ENCODE measurements around the gene TLCD1. TPM values are rescaled to one million over a fixed set of nuclear protein-coding genes. Genes with fewer than 3 reads are reported as not detected.

The TLCD1 gene
- total RNA-seq, 1 experiment from 2014 or later: 2.1 TPM

DNA sequence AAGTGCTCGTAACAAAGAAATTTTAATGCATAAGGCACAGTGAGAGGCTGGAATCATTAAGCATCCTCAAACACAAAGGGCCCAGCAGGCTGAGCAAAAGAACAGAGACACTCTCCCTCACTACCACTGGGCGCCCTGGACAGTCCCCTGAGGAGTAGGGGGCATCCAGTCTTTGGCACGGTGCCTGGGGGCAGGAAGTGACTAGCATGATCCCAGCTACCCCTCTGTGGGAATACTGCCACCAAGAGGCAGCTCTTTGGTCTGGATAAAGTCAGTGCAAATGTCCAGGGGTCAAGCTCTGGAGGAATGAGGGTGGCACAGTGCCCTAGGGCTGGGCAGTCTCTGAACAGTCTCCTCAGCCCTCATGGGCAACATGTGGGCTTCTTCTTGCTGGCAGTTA lies 11.8 kb downstream of the TLCD1 start:
- H3K79me2 ChIP-seq (ENCODE audit: low read length): no peaks in the 10 kb centered on the region
- no peaks in the 10 kb centered on the region for H3K9me2 ChIP-seq (replicated peaks; ENCODE audit: insufficient read depth, low read length)
- no peak for DNase-seq
- H3K4me2 ChIP-seq (ENCODE audit: low read depth, low read length, poor library complexity, severe bottlenecking): no peak overlapping the region
- no peaks in the 10 kb centered on the region for H3K36me3 ChIP-seq (ENCODE audit: insufficient read depth, low read length)
- no peaks in the 10 kb centered on the region for H4K20me1 ChIP-seq (ENCODE audit: insufficient read depth, low read depth, low read length)
- H3K4me3 ChIP-seq (ENCODE audit: low read length): no peak overlapping the region
- H3K4me1 ChIP-seq (ENCODE audit: low read length): peaks cover 30% of the 10 kb centered on the region
- H3K27me3 ChIP-seq (ENCODE audit: low read length): no peaks in the 10 kb centered on the region
- no peak overlapping the region for H3K27ac ChIP-seq (ENCODE audit: low read length)
- H3K9ac ChIP-seq (ENCODE audit: low read length): no peak overlapping the region
- H3K9me3 ChIP-seq (ENCODE audit: low read length): no peaks in the 10 kb centered on the region
- H2AFZ ChIP-seq (ENCODE audit: low read length): no peak overlapping the region

DNA sequence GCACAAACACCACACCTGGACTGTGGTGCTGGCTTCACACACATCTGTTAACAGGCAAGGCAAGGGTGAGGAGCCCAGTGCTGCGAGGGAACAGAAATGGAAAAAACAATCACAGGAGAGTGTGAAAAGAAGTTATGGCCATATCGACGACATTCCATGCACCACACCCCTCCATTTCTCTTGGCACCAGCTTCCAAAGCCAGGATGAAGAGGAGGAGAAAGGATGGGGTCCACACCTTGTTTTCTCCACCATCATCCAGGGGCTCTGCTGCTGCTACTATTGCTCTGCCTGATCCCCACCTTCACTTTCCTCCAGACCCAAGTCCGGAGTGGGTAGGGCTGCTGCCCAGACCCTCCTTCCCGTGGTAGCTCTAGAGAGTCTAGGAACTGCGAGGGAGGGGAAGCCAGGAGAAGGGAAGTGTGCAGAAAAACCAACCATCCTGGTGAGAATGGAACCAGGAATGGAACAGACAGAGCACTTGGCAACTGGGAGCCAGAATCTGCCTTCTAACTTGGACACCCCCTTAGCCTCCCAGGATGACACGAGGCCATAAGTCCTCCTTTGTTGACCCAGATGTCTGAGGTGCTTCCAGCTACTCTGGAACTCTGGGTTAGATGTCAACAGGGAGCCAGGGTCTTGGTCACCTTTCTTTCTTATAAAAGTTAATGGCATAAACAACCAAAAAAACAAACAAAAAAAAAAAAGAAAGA lies 13.2 kb downstream of the TLCD1 start:
- no peaks in the 10 kb centered on the region for H3K79me2 ChIP-seq (ENCODE audit: low read length)
- H3K9me2 ChIP-seq (replicated peaks; ENCODE audit: insufficient read depth, low read length): no peaks in the 10 kb centered on the region
- DNase-seq: no peak
- peak overlapping the region; percentile 92 for H3K9ac ChIP-seq (ENCODE audit: low read length)
- peaks cover 26% of the 10 kb centered on the region for H3K4me1 ChIP-seq (ENCODE audit: low read length)
- H2AFZ ChIP-seq (ENCODE audit: low read length): peak overlapping the region; percentile 54
- no peaks in the 10 kb centered on the region for H3K9me3 ChIP-seq (ENCODE audit: low read length)
- no peak overlapping the region for H3K27ac ChIP-seq (ENCODE audit: low read length)
- no peaks in the 10 kb centered on the region for H4K20me1 ChIP-seq (ENCODE audit: insufficient read depth, low read depth, low read length)
- H3K4me3 ChIP-seq (ENCODE audit: low read length): no peak overlapping the region; the same call in 1 of the 2 replicates
- H3K36me3 ChIP-seq (ENCODE audit: insufficient read depth, low read length): no peaks in the 10 kb centered on the region
- H3K4me2 ChIP-seq (ENCODE audit: low read depth, low read length, poor library complexity, severe bottlenecking): peak overlapping the region; percentile 97
- H3K27me3 ChIP-seq (ENCODE audit: low read length): no peaks in the 10 kb centered on the region

DNA sequence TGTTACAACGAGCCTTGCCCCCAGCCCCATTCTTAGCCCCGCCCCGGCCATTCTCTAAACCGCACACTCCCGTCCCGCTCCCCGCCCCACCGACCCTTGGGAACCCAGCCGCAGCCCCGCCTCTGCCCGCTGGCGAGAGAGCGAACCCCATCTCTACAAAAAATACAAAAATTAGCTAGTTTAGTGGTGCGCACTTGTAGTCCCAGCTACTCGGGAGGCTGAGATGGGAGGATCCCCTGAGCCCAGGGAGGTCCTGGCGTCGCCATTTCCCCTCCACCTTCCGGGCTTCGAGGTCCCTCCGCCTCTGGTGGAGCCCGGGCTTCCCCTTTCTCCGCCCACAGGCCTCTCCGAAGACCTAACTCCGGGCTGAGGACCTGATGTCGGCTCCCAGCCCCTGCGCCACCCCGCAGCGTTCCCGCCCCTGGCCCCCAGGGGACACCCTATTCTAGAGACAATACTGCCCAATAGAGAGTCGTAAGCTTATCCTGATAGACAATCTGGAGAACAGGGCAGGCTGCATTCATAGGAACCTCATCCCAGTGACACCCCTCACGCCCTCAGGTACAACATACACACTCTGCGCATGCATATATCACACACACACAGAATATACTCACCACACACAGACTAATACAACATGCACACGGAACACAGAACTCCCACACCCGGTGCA lies 13.9 kb downstream of the TLCD1 start:
- DNase-seq: peak; percentile 90
- Histone ChIP-seq H3K9me3 (ENCODE audit: low read length) (no peaks in the 10 kb centered on the region), H3K4me2 (ENCODE audit: low read depth, low read length, poor library complexity, severe bottlenecking) (peak overlapping the region; percentile 97), H3K79me2 (ENCODE audit: low read length) (no peaks in the 10 kb centered on the region), H3K9me2 (replicated peaks; ENCODE audit: insufficient read depth, low read length) (no peaks in the 10 kb centered on the region), H3K9ac (ENCODE audit: low read length) (peak overlapping the region; percentile 92), H3K4me1 (ENCODE audit: low read length) (peaks cover 26% of the 10 kb centered on the region), H3K27ac (ENCODE audit: low read length) (peak overlapping the region; percentile 83), H3K27me3 (ENCODE audit: low read length) (no peaks in the 10 kb centered on the region), H3K36me3 (ENCODE audit: insufficient read depth, low read length) (no peaks in the 10 kb centered on the region), H3K4me3 (ENCODE audit: low read length) (peak overlapping the region; percentile 73), H2AFZ (ENCODE audit: low read length) (peak overlapping the region; percentile 54), H4K20me1 (ENCODE audit: insufficient read depth, low read depth, low read length) (no peaks in the 10 kb centered on the region)

- H3K27ac ChIP-seq (ENCODE audit: low read length): peak within 1 kb of the TSS; percentile 83
- H3K79me2 ChIP-seq (ENCODE audit: low read length): no peaks in the 10 kb centered on the region
- no peaks in the 10 kb centered on the region for H3K9me2 ChIP-seq (replicated peaks; ENCODE audit: insufficient read depth, low read length)
- peak; percentile 78 for DNase-seq
- no peaks in the 10 kb centered on the region for H3K36me3 ChIP-seq (ENCODE audit: insufficient read depth, low read length)
- H3K4me3 ChIP-seq (ENCODE audit: low read length): peak within 1 kb of the TSS; percentile 73
- peak within 1 kb of the TSS; percentile 92 for H3K9ac ChIP-seq (ENCODE audit: low read length)
- peak within 1 kb of the TSS; percentile 97 for H3K4me2 ChIP-seq (ENCODE audit: low read depth, low read length, poor library complexity, severe bottlenecking)
- H3K27me3 ChIP-seq (ENCODE audit: low read length): no peaks in the 10 kb centered on the region
- peaks cover 26% of the 10 kb centered on the region for H3K4me1 ChIP-seq (ENCODE audit: low read length)
- H3K9me3 ChIP-seq (ENCODE audit: low read length): no peaks in the 10 kb centered on the region
- no peaks in the 10 kb centered on the region for H4K20me1 ChIP-seq (ENCODE audit: insufficient read depth, low read depth, low read length)
- H2AFZ ChIP-seq (ENCODE audit: low read length): peak within 1 kb of the TSS; percentile 54
Observed at GRCh38 chr17:28711723-28712031, 14.4 kb downstream of the TLCD1 start, which contains the start of gene PROCA1. Gene PROCA1, minus strand, starts transcription at chr17:28711888. Its CDS starts 228 bp downstream, at chr17:28711660.

- Histone ChIP-seq H2AFZ (ENCODE audit: low read length) (peak overlapping the region; percentile 54; the same call in 1 of the 2 replicates), H3K9me2 (replicated peaks; ENCODE audit: insufficient read depth, low read length) (no peaks in the 10 kb centered on the region)
Observed at GRCh38 chr17:28710861-28711722, 14.9 kb downstream of the TLCD1 start.

DNA sequence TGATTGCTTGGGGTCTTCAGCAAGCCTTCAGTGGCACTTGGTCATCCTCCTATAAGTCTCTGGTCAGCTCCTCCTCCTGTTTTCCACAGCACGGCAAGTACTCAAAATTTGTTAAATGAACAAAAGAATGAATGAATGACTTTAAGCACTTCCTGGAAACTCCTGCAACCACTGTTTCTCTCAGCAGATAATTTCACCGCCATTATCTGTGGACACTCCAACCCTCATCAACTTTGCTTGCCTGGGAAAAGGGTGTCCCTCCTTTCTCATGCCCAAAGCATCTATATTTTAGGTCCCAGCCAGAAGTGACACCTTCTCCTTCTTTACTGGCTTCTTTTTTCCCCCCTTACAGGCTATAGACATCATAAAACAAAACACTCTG lies 18.7 kb downstream of the TLCD1 start:
- no peak overlapping the region for H3K9ac ChIP-seq (ENCODE audit: low read length)

More at GRCh38 chr17:28710861-28711722, 14.9 kb downstream of the TLCD1 start:
- DNase-seq: peak; percentile 96
- no peaks in the 10 kb centered on the region for H4K20me1 ChIP-seq (ENCODE audit: insufficient read depth, low read depth, low read length)
- H3K27me3 ChIP-seq (ENCODE audit: low read length): no peaks in the 10 kb centered on the region
- H3K9ac ChIP-seq (ENCODE audit: low read length): peak overlapping the region; percentile 92
- peak overlapping the region; percentile 97 for H3K4me2 ChIP-seq (ENCODE audit: low read depth, low read length, poor library complexity, severe bottlenecking)
- H3K79me2 ChIP-seq (ENCODE audit: low read length): no peaks in the 10 kb centered on the region
- H3K36me3 ChIP-seq (ENCODE audit: insufficient read depth, low read length): no peaks in the 10 kb centered on the region
- H3K4me1 ChIP-seq (ENCODE audit: low read length): peaks cover 26% of the 10 kb centered on the region
- H3K9me3 ChIP-seq (ENCODE audit: low read length): no peaks in the 10 kb centered on the region
- peak overlapping the region; percentile 73 for H3K4me3 ChIP-seq (ENCODE audit: low read length)
- peak overlapping the region; percentile 83 for H3K27ac ChIP-seq (ENCODE audit: low read length)

GRCh38 chr17:28706471-28707338 lies 19.3 kb downstream of the TLCD1 start:
- Histone ChIP-seq H3K9me2 (replicated peaks; ENCODE audit: insufficient read depth, low read length) (no peaks in the 10 kb centered on the region), H3K36me3 (ENCODE audit: insufficient read depth, low read length) (peaks cover 5% of the 10 kb centered on the region; the same call in 1 of the 2 replicates), H3K27me3 (ENCODE audit: low read length) (no peaks in the 10 kb centered on the region), H4K20me1 (ENCODE audit: insufficient read depth, low read depth, low read length) (no peaks in the 10 kb centered on the region), H2AFZ (ENCODE audit: low read length) (no peak overlapping the region), H3K4me3 (ENCODE audit: low read length) (no peak overlapping the region), H3K27ac (ENCODE audit: low read length) (no peak overlapping the region), H3K4me2 (ENCODE audit: low read depth, low read length, poor library complexity, severe bottlenecking) (no peak overlapping the region), H3K79me2 (ENCODE audit: low read length) (no peaks in the 10 kb centered on the region), H3K4me1 (ENCODE audit: low read length) (peaks cover 15% of the 10 kb centered on the region), H3K9me3 (ENCODE audit: low read length) (no peaks in the 10 kb centered on the region), H3K9ac (ENCODE audit: low read length) (no peak overlapping the region)
- no peak for DNase-seq

More for the DNA sequence above, 18.7 kb downstream of the TLCD1 start:
- H3K27ac ChIP-seq (ENCODE audit: low read length): no peak overlapping the region
- H3K36me3 ChIP-seq (ENCODE audit: insufficient read depth, low read length): no peaks in the 10 kb centered on the region; the same call in 1 of the 2 replicates
- no peak for DNase-seq
- H2AFZ ChIP-seq (ENCODE audit: low read length): no peak overlapping the region
- no peaks in the 10 kb centered on the region for H3K79me2 ChIP-seq (ENCODE audit: low read length)
- no peaks in the 10 kb centered on the region for H3K9me2 ChIP-seq (replicated peaks; ENCODE audit: insufficient read depth, low read length)
- no peaks in the 10 kb centered on the region for H3K9me3 ChIP-seq (ENCODE audit: low read length)
- H3K4me3 ChIP-seq (ENCODE audit: low read length): no peak overlapping the region
- H3K4me2 ChIP-seq (ENCODE audit: low read depth, low read length, poor library complexity, severe bottlenecking): no peak overlapping the region
- H3K27me3 ChIP-seq (ENCODE audit: low read length): no peaks in the 10 kb centered on the region
- peaks cover 21% of the 10 kb centered on the region for H3K4me1 ChIP-seq (ENCODE audit: low read length)
- no peaks in the 10 kb centered on the region for H4K20me1 ChIP-seq (ENCODE audit: insufficient read depth, low read depth, low read length)
